Left renal pelvis (tissue), 4 donors: ENCODE results near the gene SLC46A2. TPM values are rescaled to one million over a fixed set of nuclear protein-coding genes. Genes with fewer than 3 reads are reported as not detected.

Experiments used
- DNase-seq, 4 donors: peaks; one replicate each; pipeline ENCODE4 v3.0.0-alpha.2; 2013; ENCODE audit warnings: low read depth in 4 of 4, low spot score in 3 of 4
- polyA plus RNA-seq, 4 donors: library from polyadenylated mRNA; unstranded; fragments of 120-200 nt; gene quantifications; one replicate each; pipeline ENCODE4 v1.2.1, GENCODE V29; 2013; ENCODE audit not compliant: insufficient read length in 4 of 4

The SLC46A2 gene
- polyA plus RNA-seq, 4 donors, result 0.10 to 0.47 (median 0.29) TPM; not detected in 1

DNA sequence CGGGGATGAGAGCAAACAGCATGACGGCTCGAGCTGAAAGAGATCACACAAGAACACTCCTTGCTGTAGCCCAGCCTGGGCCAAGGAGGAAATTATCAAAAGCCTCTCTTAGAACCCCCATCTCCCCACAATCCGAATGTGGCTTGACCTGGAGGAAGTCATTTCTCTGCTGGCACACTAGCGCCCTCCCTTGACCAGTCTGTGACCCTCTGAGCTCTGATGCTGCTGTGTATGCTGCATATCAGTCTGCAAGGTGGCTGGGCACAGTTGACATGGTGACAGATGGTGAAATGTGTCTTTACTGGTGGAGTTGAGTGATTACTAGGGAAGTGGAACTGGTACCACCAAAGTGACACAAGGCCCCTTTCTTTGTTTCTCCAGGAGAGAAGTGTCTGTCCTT, 3.3 kb downstream of the SLC46A2 start:
- DNase-seq, result no peak

- no peak for DNase-seq
Measured at GRCh38 chr9:112886351-112886750, 4.3 kb downstream of the SLC46A2 start.

DNA sequence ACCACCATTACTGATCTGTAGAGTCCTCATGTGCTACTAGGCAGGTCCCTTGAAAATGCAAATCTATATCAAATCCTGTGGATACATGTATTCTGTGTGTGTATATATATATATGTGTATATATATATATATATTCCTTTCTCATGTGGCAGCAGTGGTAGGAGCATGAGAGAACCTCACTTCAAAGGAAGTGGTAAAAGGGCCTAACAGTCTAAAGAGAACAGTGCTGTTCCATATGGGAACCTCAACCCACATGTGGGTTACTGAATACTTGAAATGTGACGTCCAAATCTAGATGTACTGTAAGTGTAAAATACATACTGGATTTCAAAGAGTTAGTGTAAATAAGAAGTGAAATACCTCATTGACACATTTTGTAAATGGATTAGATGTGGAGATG, 5.4 kb downstream of the SLC46A2 start:
- no peak for DNase-seq

GRCh38 chr9:112884721-112885120, 6.0 kb downstream of the SLC46A2 start:
- no peak for DNase-seq

- peak in 1 of 4 donors; percentile 63 for DNase-seq
Measured at GRCh38 chr9:112884101-112884500, 6.6 kb downstream of the SLC46A2 start.

DNA sequence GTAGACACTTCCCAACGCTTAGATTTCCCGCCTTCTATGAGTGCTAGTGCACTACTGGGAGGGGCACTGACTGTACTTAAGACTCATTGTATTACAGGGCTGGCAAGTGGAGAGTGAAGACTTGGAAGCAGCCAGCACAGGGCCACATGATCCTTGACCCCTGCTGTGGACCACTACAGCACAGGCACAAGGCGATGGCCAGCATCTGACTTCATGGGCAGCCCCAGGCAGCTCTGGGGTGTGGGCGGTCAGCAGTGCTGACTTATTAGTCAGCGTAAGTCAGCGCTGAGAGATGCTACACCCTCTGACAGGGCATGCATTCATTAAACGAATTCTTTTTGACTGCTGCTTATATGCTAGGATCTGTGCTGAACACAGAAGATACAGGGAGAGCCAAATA, 9.3 kb downstream of the SLC46A2 start:
- DNase-seq, result no peak

- no peak for DNase-seq
Measured at GRCh38 chr9:112880650-112881049, 10.0 kb downstream of the SLC46A2 start.

DNA sequence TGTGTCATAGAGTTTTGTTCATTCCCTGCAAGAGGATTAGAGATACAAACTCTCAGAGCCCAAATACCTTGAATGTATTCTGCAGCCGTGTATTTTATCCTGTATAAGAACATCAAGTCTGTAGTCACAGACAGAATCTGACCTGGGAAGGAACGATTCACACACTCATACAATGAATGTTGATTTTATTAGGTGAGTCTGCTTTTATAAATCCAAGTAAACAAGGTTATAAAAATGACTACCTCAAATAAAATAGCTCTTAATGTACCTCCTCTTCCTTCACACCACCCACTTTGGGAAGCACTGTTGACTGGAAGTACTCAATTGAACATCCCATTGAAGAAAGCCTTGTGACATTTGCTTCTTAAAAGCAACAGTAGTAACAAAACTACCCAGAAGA, 11.9 kb downstream of the SLC46A2 start:
- DNase-seq, result no peak

DNA sequence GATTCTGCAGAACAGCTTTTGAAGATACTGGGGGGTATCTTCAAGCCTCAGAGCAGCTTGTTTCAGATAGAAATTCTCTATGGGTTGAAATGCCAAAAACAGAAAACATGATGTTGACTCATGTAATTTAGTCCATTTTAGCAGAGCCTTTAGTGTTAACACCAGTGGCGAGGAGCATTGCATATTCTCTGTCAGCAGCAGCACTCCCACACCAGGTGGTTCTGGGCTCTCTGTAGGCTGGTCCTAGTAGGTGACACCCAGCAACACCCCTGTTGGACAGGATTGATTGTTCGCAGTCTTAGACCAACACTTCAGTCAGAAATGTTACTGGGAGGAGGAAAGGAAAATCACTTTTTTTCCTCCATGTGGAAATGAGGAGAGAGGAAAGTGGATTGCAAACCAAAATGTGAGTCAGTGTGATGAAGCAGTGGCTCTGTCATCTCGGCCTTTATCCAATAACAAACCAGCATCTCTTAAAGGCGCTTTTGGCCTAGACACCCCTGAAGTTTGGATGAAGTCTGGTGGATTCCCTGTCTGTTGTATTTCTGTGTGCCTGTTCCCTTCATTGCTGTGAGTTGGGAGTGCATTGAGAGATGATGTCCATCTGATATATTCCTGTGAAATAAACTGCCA, 16.8 kb downstream of the SLC46A2 start:
- no peak for DNase-seq

- DNase-seq, result no peak
Measured at GRCh38 chr9:112872019-112872418, 18.7 kb downstream of the SLC46A2 start.

- no peak for DNase-seq
Measured at GRCh38 chr9:112870556-112870955, 20.1 kb downstream of the SLC46A2 start.

GRCh38 chr9:112869917-112870316, 20.8 kb downstream of the SLC46A2 start:
- no peak for DNase-seq

GRCh38 chr9:112869041-112869529, 21.6 kb downstream of the SLC46A2 start:
- no peak for DNase-seq

DNA sequence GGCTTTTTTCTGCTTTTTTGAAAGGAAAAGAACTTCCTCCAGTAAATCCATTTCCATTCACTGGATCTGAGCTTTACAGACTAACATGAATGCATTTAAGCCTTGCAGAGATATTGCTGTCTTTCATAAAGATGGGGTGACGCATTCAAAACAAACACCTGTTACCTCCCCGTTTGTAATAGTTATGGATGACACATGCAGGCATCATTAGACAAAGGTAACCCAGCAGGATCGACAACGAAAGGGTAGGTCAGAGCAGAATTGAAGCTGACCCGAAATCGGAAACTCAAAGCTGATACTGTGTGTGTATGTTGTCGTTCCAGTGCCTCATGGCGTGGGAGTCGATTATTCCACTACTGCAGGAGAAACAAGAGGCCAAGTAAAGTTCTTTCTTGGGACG, 22.2 kb downstream of the SLC46A2 start:
- no peak for DNase-seq

- DNase-seq, result no peak
Measured at GRCh38 chr9:112867275-112867991, 23.2 kb downstream of the SLC46A2 start.

DNA sequence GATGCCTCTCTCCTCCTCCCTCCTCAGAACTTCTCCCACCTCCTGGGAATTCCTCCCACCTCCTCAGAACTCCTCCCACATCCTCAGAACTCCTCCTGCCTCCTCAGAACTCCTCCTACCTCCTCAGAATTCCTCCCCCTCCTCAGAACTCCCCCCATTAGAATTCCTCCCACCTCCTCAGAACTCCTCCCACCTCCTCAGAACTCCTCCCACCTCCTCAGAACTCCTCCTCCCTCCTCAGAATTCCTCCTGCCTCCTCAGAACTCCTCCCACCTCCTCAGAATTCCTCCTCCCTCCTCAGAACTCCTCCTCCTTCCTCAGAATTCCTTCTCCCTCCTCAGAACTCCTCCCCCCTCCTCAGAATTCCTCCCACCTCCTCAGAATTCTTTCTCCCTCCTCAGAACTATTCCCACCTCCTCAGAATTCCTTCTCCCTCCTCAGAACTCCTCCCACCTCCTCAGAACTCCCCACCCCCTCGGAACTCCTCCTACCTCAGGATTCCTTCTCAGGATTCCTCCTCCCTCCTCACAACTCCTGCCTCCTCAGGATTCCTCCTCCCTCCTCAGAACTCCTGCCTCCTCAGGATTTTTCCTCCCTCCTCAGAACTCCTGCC, 23.9 kb downstream of the SLC46A2 start:
- DNase-seq, result no peak

- no peak for DNase-seq
Measured at GRCh38 chr9:112864982-112865381, 25.7 kb downstream of the SLC46A2 start.

DNA sequence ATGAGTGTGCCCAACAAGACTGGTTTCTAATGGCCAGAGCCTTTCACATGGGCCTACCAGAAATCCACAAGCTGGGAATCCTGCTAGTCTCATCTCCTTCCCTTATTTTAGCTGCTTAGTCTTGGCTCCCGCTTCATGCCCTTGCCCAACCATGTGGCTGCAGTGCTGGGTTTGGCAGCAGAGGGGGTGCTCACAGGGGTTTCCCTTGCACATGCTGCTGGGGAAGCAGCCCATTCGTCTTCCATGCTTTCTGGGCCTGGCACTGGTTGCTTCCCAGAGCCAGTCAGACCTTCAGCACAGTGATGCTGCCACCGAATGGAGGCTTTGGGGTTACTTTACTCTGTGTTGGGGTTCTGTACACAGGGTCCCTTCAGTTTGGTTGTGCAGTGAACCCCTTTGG, 26.3 kb downstream of the SLC46A2 start:
- no peak for DNase-seq

DNA sequence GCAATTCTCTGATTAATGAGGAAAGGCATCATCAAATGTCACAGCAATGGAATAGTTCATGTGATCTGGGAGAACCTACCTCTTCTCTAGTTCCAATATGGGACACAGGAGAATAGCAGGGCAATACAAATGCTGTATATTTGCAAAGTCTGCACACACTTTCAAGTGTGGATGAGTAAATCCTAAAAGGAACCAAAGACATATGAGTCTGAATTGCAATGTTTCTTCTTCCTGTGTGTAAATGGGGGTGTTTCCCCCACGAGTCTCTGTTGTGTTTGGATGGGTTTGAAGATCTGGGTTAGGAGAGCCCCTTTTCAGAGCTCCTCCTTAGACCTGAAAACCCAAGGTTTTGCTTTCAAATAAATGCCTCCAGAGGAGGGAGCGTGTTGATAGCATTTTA, 26.9 kb downstream of the SLC46A2 start:
- no peak for DNase-seq

DNA sequence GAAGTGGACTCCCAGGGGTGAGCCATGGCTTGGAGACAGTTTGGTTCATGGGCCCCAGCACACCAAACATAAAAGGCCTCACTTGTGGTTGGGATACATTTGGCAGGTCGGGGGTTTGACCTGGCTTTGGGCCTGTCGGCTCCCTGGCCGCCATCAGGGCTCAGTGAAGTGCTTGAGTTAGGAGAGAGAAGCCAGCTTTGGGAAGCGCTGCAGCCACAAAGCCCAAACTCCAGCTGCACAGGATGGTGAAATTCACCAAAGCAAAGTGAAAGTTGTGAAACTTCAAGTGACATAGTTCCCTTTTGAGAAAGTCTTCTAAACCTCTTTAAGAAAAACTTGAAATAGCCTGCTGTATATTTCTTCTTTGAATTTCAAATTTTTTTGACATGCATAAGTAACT, 27.5 kb downstream of the SLC46A2 start:
- DNase-seq, result no peak

- no peak for DNase-seq
Measured at GRCh38 chr9:112861638-112862555, 28.8 kb downstream of the SLC46A2 start.
